ENCODE results near the gene BEND7. TPM values are rescaled to one million over a fixed set of nuclear protein-coding genes. Genes with fewer than 3 reads are reported as not detected.

Gene BEND7
- total and polyA plus RNA-seq, 2 of the 13 experiments (the other 11 are each of a cell fraction or from before 2014, with no cell fraction given), result 14.1 to 17.1 TPM

- POLR2A ChIA-PET, result no interaction called here
- Histone ChIP-seq H3K4me1 (ENCODE audit: insufficient read depth, low read length) (no peaks in the 10 kb centered on the region), H3K27me3 (ENCODE audit: control insufficient read depth in 1 of 2, insufficient read depth in 2 of 2, low read length in 2 of 2) (no peaks in the 10 kb centered on the region), H3K79me2 (ENCODE audit: insufficient read depth, low read length) (no peaks in the 10 kb centered on the region), H2AFZ (ENCODE audit: low read length) (no peak overlapping the region), H3K27ac (ENCODE audit: extremely low read length, insufficient read depth, low read length) (no peak overlapping the region), H3K4me2 (ENCODE audit: low read depth, low read length) (no peak overlapping the region), H4K20me1 (ENCODE audit: insufficient read depth, low read length) (no peaks in the 10 kb centered on the region), H3K9ac (ENCODE audit: insufficient read depth, low read depth, low read length) (no peak overlapping the region), H3K9me3 (ENCODE audit: low read length) (no peaks in the 10 kb centered on the region), H3K4me3 (replicated peaks in 1 of 3; ENCODE audit: insufficient read depth in 1 of 3, low read depth in 2 of 3, low read length in 3 of 3) (no peak overlapping the region), H3K36me3 (replicated peaks in 1 of 2; ENCODE audit: control insufficient read depth in 1 of 2, insufficient read depth in 2 of 2, low read length in 2 of 2) (peaks cover 1 to 17% of the 10 kb centered on the region in 2 experiments; a peak in 4 of 5 replicates)
- WGBS (ENCODE audit: low lambda C conversion rate), result 90% methylated on average over 3 of the region's 3 CpGs
- intact Hi-C loops (cut with micrococcal nuclease; ENCODE audit: unreplicated experiment), result no loop called here
- CTCF ChIA-PET (ENCODE audit: low intra/inter-chr PET ratio, low total read pairs), result no interaction called here
- in situ Hi-C loops (cut with HindIII; ENCODE audit: extremely low pct_ligation_motif_present, low pct_unique_long_range_greater_than_20kb), result no loop called here
- no peak for FAIRE-seq
- TF ChIP-seq ZBTB38 (CRISPR knock-in tag; IDR thresholded peaks at IDR 0.05), result no peak
- no peak for TF ChIP-seq TIGD3 (CRISPR knock-in tag; IDR thresholded peaks at IDR 0.05; ENCODE audit: borderline replicate concordance)
- TF ChIP-seq, protein P1, sequence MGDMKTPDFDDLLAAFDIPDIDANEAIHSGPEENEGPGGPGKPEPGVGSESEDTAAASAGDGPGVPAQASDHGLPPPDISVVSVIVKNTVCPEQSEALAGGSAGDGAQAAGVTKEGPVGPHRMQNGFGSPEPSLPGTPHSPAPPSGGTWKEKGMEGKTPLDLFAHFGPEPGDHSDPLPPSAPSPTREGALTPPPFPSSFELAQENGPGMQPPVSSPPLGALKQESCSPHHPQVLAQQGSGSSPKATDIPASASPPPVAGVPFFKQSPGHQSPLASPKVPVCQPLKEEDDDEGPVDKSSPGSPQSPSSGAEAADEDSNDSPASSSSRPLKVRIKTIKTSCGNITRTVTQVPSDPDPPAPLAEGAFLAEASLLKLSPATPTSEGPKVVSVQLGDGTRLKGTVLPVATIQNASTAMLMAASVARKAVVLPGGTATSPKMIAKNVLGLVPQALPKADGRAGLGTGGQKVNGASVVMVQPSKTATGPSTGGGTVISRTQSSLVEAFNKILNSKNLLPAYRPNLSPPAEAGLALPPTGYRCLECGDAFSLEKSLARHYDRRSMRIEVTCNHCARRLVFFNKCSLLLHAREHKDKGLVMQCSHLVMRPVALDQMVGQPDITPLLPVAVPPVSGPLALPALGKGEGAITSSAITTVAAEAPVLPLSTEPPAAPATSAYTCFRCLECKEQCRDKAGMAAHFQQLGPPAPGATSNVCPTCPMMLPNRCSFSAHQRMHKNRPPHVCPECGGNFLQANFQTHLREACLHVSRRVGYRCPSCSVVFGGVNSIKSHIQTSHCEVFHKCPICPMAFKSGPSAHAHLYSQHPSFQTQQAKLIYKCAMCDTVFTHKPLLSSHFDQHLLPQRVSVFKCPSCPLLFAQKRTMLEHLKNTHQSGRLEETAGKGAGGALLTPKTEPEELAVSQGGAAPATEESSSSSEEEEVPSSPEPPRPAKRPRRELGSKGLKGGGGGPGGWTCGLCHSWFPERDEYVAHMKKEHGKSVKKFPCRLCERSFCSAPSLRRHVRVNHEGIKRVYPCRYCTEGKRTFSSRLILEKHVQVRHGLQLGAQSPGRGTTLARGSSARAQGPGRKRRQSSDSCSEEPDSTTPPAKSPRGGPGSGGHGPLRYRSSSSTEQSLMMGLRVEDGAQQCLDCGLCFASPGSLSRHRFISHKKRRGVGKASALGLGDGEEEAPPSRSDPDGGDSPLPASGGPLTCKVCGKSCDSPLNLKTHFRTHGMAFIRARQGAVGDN (CRISPR knock-in tag; IDR thresholded peaks at IDR 0.05), result no peak
- TF ChIP-seq KLF12 (CRISPR knock-in tag; IDR thresholded peaks at IDR 0.05; ENCODE audit: borderline replicate concordance), result no peak
- TF ChIP-seq NPAS2 (CRISPR knock-in tag; IDR thresholded peaks at IDR 0.05; ENCODE audit: borderline replicate concordance), result no peak
- no peak for DNase-seq (ENCODE audit: low spot score)
- BruUV-seq (replicated peaks), result no TSS peak
- ATAC-seq, result peak; percentile 48
Measured at GRCh38 chr10:13470270-13470669, 58.5 kb downstream of the BEND7 start.

All from HepG2 (cell line).